GM18505 (cell line): ENCODE results near the gene SMIM26.
"Not testable (repeated sequence)": the region's sequence is repeated elsewhere in the genome, so short reads cannot be mapped to it uniquely, and the experiment has no call there.

Source experiments
- ATAC-seq: cut with Tn5 transposase; IDR thresholded peaks from one replicate; pipeline ENCODE4 v1.9.1; 2021; ENCODE audit not compliant: unreplicated experiment
- POLR2A ChIP-seq: IDR thresholded peaks from 4 replicates; pipeline ENCODE4 v1.6.1; 2011; ENCODE audit warnings: borderline replicate concordance; ENCODE audit not compliant: insufficient read depth, insufficient read length; ENCODE audit errors: extremely low read depth

Gene SMIM26

GRCh38 chr20:18566892-18567738 is at the start of gene SMIM26:
Gene SMIM26 (plus strand): TSS chr20:18567432. CDS start chr20:18567479, 47 bp downstream.
- peak; percentile 99 for ATAC-seq
- peak; percentile 93 for TF ChIP-seq POLR2A

- not testable (repeated sequence) for ATAC-seq
Observed at GRCh38 chr20:18522066-18522465, 45.2 kb upstream of the SMIM26 start.

GRCh38 chr20:18523066-18523465 is 44.2 kb upstream of the SMIM26 start:
- ATAC-seq = no peak
- TF ChIP-seq POLR2A = no peak

DNA sequence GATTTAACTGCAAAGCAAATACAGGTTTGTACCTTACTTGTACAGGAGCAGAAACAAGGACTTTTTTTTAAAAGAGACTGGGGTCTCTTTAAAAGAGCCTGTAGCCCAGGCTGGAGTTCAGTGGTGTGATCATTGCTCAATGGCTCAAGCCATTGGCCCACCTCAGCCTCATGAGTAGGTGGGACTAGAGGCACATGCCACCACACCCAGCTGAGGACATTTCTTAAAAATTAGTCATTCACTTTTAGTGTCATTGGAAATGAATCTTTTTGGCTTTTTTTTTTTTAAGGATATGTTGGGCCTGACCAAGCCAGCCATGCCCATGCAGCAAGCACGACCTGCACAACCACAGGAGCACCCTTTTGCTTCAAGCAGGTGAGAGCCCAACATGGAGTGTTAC is 42.6 kb upstream of the SMIM26 start:
- TF ChIP-seq POLR2A = no peak
- ATAC-seq = no peak

GRCh38 chr20:18526761-18527160 is 40.5 kb upstream of the SMIM26 start:
- ATAC-seq = not testable (repeated sequence)

DNA sequence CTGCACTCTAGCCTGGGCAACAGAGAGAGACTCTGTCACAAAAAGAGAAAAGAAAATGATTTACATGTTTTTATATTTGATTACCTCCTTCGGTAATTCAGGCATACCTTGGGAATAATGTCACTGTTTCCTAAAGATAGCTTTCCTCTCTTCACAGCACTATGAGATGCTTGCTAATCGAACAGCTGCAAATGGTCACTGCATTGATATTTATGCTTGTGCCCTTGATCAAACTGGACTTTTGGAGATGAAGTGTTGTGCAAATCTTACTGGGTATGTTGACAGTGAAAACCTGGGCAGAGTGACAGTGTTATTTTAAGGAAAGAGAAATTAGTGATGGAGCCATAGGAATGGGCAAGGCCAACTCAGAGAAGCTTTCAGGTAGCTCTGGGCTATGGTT is 39.9 kb upstream of the SMIM26 start:
- ATAC-seq = no peak
- TF ChIP-seq POLR2A = no peak

DNA sequence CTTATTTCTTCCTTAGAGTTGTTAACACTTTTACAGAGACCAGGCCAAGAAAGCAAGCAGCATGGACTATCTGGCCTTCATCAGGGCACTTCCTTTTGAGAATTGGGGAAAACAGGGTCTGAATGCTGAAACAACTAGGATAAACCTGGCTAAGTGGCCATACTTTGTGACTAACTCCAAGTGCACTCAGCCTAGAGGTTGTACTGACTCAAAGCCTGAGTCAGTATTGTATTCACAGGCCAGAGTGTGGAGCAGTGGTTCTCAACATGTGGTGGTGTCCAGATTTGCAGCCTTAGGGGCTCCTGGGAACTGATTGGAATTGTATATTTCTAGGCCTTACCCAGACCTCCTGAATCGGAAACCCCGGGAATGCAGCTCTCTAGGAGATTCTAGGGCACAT is 39.4 kb upstream of the SMIM26 start:
- no peak for TF ChIP-seq POLR2A

DNA sequence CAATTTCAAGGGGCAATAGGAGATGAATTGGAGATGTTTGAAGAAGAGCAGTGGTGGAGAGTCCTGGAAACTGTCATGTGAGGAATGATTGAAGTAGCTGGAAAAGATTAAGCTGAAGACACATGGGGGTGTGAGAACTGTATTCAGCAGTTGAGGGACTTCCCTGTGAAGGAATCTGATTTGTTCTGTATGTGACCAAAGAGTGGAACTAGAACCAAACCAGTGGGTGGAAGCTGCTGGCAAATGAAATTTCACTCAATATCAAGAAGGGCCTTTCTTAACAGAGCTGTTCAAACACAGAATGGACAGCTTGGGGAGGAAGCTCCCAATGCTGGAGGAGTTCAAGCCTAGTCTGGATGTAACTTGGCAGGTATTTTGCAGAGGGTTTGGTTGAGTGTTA is 38.2 kb upstream of the SMIM26 start:
- TF ChIP-seq POLR2A = no peak
- ATAC-seq = no peak

More for the DNA sequence above, 39.4 kb upstream of the SMIM26 start:
- no peak for ATAC-seq

GRCh38 chr20:18532626-18533025 is 34.6 kb upstream of the SMIM26 start:
- ATAC-seq = no peak
- TF ChIP-seq POLR2A = no peak

- TF ChIP-seq POLR2A = no peak
- ATAC-seq = no peak
Observed at GRCh38 chr20:18533491-18533890, 33.7 kb upstream of the SMIM26 start.

- ATAC-seq = no peak
- no peak for TF ChIP-seq POLR2A
Observed at GRCh38 chr20:18533978-18534644, 33.1 kb upstream of the SMIM26 start.

- ATAC-seq = no peak
- TF ChIP-seq POLR2A = no peak
Observed at GRCh38 chr20:18537651-18538050, 29.6 kb upstream of the SMIM26 start.

DNA sequence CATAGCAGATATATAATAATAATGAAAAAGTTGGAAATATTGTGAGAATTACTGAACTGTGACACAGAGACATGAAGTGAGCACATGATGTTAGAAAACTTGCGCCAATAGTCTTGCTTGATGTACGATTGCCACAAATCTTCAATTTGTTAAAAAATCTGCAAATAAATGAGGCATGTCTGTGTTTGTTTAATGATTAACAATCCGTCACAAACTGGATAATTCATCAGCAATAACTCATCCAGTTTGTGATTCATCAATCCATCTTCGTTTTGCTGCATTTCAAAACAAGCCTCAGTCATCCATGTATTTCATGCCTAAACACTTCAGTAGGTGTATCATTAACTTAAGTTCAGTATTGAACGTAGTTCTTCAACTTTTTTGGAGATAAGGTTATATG is 25.5 kb upstream of the SMIM26 start:
- no peak for ATAC-seq
- no peak for TF ChIP-seq POLR2A

- TF ChIP-seq POLR2A = no peak
- ATAC-seq = no peak
Observed at GRCh38 chr20:18543216-18543615, 24.0 kb upstream of the SMIM26 start.
